ENCODE data around the gene ARHGEF3.

ARHGEF3 gene

DNA sequence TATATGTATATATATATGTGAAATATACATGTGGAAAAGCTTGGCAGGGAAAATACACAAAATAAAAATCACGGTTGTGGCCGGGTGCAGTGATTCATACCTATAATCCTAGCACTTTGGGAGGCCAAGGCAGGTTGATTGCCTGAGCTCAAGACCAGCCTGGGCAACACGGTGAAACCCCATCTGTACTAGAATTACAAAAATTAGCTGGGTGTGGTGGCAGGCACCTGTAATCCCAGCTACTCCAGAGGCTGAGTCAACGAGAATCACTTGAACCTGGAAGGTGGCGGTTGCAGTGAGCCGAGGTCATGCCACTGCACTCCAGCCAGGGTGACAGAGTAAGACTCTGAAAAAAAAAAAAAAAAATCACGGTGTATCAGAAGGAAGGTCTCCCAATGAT lies 20.8 kb upstream of the ARHGEF3 start:
- no peak for DNase-seq (ENCODE audit: low read depth, low spot score)

DNA sequence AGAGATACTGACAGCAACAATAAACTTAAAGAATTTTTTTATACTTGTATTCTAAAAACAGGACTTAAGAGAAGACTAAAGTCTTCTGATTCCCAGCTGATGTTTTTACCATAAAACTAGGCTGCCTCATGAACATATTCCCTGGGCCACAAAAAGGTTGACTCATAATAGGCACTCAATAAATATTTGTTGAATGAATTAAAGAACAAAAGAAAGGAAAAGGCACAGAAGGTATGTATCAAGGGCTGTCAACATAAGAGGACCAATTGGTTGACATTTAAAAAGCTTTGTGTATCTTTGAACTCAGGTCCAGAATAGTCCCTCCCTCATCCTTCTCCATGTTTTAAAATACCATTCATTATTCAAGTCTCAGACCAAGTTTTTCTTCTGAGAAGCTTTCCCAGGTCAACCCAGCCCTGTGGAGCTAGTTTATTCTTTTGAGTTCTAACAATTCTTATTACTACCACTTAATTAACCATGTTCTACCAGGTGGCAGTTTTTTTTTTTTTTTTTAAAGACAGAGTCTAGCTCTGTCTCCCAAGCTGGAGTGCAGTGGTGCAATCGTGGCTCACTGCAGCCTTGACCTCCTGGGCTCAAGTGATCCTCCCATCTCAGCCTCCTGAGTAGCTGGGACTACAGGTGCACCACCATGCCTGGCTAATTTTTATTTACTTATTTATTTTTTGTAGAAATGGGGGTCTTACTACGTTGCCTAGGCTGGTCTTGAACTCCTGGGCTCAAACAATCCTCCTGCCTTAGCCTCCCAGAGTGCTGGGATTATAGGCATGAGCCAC lies 17.5 kb upstream of the ARHGEF3 start:
- no peak for DNase-seq (ENCODE audit: low read depth, low spot score)

GRCh38 chr3:56818156-56818985 lies 16.6 kb upstream of the ARHGEF3 start:
- DNase-seq (ENCODE audit: low read depth, low spot score), result no peak

DNA sequence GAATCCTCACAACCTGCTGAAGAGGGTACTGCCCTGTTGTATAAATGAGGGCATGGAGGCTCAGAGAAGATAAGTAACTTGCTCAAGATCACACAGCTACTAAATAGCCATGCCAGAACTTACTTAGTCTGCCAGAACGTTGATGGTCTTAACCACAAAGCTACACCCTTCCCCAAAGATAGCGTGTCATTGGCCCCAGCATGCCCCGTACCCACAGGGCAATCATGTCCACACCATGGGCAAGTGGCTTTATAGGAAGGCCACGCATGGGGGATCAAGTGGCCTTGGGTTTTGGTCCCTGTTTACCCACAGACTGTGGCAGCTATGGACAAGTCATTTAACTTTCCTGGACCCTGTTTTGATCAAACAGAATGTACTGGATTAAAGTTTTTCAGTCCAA lies 15.9 kb upstream of the ARHGEF3 start:
- DNase-seq (ENCODE audit: low read depth, low spot score), result no peak

DNA sequence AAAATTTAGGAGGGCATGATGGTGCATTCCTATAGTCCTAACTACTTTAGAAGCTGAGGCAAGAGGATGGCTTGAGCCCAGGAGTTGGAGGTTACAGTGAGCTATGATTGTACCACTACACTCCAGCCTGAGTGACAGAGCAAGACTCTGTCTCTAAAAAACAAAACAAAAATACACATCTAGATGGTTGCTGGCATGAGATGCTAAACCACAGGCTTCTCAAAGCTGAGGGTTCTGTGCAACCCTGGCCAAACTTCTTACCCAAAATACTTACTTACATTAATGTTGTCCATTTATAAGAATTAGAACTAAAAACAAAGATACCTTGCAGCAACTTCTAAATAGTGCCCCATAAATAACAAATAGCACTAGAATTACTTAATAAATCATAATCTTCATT lies 14.3 kb upstream of the ARHGEF3 start:
- DNase-seq (ENCODE audit: low read depth, low spot score), result no peak

- DNase-seq (ENCODE audit: low read depth, low spot score), result no peak
Measured at GRCh38 chr3:56815589-56815988, 13.8 kb upstream of the ARHGEF3 start.

DNA sequence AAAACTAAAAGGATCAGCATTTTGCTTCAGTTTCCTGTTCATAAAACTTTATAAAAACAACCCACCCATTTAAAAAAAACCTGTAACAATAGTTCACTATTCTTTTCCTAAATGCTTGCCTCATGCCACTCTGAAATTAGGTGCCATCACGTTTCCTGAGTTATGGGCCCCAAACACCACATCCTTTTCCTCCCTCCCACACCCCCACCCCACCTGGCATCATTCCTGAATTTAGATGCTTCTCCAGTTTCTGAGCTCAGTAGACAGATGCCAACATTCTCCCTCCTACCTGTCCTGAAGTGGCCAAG lies 11.9 kb upstream of the ARHGEF3 start:
- DNase-seq (ENCODE audit: low read depth, low spot score), result no peak

- DNase-seq (ENCODE audit: low read depth, low spot score), result no peak
Measured at GRCh38 chr3:56812754-56813652, 11.3 kb upstream of the ARHGEF3 start.

GRCh38 chr3:56811546-56812202 lies 9.9 kb upstream of the ARHGEF3 start:
- DNase-seq (ENCODE audit: low read depth, low spot score), result no peak

DNA sequence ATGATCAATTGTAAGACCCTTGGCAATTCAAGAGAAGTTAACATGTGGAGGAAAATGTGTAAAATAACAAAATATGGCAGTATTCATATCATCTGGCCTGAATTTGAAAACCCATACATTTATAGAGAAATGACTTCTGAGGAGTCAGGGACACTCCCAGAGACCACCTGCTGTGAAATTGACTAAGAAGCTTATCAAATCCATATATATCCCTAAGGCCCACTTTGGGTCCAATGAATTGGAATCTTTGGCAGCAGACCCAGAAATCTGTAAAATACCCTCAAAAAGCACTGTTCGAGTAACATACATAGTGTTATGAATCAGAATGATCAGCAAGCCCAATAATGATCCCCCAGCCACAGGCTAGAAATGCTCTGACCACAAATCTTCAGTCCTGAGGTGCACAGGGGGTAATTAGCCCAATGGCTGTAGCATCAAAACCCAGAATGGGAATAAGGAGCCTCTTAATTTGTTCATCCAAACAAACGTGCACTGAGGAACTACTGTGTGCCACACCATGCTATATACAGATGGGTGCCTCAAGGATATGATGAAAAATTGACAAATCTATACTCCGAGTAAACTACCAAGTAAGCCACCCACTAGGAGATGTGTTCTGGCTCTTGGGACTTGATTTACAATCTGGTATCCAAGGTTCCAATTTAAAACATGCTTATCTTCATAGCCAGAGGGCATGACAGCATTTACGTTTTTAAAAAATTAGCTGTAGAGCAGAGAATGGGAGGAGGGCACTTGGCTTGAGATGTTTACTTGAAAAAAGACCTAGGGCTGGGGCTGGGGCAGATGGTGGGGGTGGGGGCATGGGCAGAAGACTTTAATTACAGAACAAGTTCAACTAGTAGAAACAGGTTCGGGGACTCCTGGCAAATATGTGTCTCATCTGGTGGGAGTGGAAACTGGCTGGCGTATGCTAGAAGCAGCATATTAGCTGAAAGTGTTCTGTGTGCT lies 9.1 kb upstream of the ARHGEF3 start:
- DNase-seq (ENCODE audit: low read depth, low spot score), result no peak

- no peak for DNase-seq (ENCODE audit: low read depth, low spot score)
Measured at GRCh38 chr3:56806407-56806806, 4.7 kb upstream of the ARHGEF3 start.

DNA sequence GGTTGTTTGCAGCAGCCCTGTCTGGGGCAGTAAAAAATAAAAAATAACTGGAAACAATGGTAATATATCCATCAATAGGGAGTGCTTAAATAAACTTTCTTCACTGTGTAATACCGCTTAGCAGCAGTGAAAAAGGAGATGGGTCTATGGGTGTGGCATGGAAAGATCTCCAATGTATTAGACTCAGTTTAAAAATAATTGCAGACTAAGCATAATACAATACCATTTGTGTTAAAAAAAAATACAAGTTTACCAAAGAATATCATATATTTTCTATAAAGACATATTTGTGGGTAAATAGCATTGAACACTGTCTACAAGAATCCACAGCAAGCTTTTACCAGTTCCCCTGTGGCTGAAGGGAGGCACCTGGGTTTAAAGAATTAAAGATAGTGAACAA lies 1.0 kb upstream of the ARHGEF3 start:
- DNase-seq (ENCODE audit: low read depth, low spot score), result no peak

GRCh38 chr3:56802378-56802745 lies 613 bp upstream of the ARHGEF3 start:
- DNase-seq (ENCODE audit: low read depth, low spot score), result no peak

GRCh38 chr3:56800832-56801661 lies 702 bp downstream of the ARHGEF3 start:
- DNase-seq (ENCODE audit: low read depth, low spot score), result no peak

DNA sequence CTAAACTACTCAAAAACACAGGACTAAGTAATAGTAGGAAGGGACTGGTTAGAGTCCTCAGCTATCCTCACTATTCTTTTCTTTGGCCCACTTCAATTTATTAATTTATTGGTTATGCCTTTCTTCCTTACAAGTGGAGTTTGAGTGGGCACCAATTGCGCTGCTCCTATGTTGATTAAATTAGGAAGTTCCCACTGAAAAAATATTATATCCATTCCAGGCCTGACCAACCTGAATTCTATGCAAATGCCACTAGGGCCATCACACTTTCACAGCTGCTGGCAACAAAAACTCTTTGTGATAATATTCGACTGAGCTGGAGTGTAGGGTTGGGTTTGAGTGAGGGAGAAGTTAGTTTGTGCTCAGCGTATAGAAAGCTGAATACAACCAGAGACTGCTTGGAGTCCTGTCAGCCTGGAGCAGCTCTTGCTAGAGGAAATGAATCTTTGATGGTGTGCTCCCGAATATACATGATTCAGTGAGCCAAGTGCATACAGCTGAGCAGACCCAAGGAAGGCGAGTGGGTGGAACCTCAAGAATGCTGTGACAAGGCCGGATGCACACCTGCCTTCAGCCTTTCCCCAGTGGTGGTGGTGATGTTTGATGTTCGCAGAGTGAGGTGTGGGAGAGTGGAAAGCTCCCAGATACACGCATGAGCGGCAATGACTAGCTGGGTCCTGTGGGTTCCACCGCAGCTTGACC lies 1.5 kb downstream of the ARHGEF3 start:
- no peak for DNase-seq (ENCODE audit: low read depth, low spot score)

DNA sequence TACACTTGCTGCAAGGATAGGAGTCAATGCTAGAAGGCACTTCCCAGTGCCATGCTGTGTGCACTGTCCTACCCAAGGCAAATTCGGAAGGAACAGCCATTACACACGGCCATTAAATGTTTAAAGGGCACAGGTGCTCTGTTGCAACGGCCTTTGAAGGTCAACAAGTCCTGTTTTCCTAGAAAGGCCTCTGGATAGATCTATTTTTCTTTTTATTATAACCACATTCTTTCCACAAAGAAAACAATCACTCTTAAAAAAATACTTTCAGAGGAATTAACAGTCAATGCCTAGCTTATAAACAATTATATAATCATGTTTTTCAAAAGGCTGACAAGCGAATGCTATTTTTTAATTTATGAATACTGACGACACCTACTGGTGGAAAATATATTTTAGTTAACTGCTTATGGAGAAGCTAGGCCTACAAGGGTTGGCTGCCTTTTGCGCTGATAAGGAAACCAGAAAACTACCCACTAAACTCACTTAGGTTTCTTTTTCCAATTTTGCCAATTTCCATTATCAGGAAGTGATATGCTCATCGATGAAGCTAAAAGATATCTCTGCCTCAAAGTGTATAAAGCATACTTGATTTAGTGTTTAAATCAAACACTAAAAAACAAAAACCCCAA lies 2.4 kb downstream of the ARHGEF3 start:
- no peak for DNase-seq (ENCODE audit: low read depth, low spot score)

DNA sequence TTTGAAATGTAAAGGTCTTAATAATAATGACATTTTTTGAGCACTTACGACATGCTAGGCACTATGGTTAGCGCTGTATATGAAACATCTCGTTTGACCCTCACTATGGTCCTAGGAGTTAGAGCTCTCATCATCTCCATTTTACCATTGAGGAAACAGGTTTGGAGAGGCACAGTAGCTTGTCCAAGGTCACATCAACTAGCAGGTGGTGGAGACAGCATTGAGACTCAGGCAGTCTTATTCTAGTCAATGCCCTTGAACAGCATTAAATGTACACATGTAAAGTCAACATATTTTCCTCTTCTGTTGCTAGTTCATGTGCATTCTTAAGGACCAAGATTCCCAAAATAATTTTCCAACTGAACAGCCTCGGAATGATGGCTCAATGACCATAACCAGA lies 4.8 kb downstream of the ARHGEF3 start:
- DNase-seq (ENCODE audit: low read depth, low spot score), result no peak

- no peak for DNase-seq (ENCODE audit: low read depth, low spot score)
Measured at GRCh38 chr3:56796202-56796601, 5.5 kb downstream of the ARHGEF3 start.

- no peak for DNase-seq (ENCODE audit: low read depth, low spot score)
Measured at GRCh38 chr3:56795829-56796185, 5.9 kb downstream of the ARHGEF3 start.

Measured in smooth muscle cell of the brain vasculature (primary cell).